Neural crest cell (in vitro differentiated cells): ENCODE results near the gene MCM6. TPM values are rescaled to one million over a fixed set of nuclear protein-coding genes. Genes with fewer than 3 reads are reported as not detected.

ENCODE experiments used
- DNase-seq: peaks from one replicate; pipeline ENCODE4 v3.0.0; 2021; ENCODE audit warnings: low read depth, mixed read lengths, low spot score
- H3K27ac Mint-ChIP-seq: one replicate; pipeline ENCODE4 v1.8.0; 2021; ENCODE audit warnings: mild to moderate bottlenecking, mixed read lengths; ENCODE audit not compliant: unreplicated experiment
- H3K27me3 Mint-ChIP-seq: 2 replicates; pipeline ENCODE4 v1.8.0; 2021; ENCODE audit warnings: low read depth, mild to moderate bottlenecking, mixed read lengths
- H3K36me3 Mint-ChIP-seq: 2 replicates; pipeline ENCODE4 v1.8.0; 2021; ENCODE audit warnings: low read depth, mild to moderate bottlenecking, mixed read lengths
- H3K4me1 Mint-ChIP-seq: 2 replicates; pipeline ENCODE4 v1.8.0; 2021; ENCODE audit warnings: mixed read lengths
- H3K4me3 Mint-ChIP-seq: one replicate; pipeline ENCODE4 v1.8.0; 2021; ENCODE audit warnings: mild to moderate bottlenecking, mixed read lengths
- H3K9me3 Mint-ChIP-seq: 2 replicates; pipeline ENCODE4 v1.8.0; 2021; ENCODE audit warnings: mixed read lengths
- total RNA-seq: library from RNA; stranded (reverse); gene quantifications from 2 replicates; pipeline ENCODE4 v1.2.1, GENCODE V29; 2021
- TF ChIP-seq, protein P1 (sequence below): fragments of 200-600 bp; sonication (generic); conservative IDR thresholded peaks from 2 replicates; pipeline ENCODE4 v1.5.0; 2021; ENCODE audit warnings: antibody characterized with exemption, mild to moderate bottlenecking

Gene MCM6
- total RNA-seq, 1 donor from 2014 or later = 118 TPM

DNA sequence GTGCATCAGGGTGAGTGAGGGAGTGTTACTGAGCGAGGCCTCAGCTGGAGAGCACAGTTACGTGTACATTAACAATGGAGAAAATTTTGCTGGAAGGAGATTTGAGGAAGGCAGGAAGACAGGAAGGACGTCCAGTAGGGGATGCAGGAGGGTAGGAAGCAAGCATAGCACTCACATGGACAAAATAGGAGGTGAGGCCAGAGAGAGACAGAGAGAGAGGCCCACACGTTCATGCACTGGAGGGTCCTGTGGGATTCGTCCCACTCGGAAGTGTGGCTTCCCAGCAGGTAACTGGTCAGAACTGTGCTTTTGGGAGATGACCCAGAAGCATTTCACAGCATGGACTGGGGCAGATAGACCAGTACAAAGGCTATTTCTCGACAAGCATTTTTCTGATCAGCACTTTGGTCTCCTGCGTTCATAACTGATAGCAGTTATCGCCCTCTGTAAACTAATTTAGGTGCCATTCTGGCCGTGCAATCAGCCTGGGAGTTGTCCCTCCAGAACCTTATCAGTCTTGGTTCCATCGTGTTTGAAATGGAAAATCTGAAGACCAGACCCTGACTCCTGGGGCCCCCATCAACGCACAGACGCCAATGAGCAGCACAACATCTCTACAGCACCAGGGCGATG lies 44.9 kb downstream of the MCM6 start:
- DNase-seq = no peak
- H3K27ac Mint-ChIP-seq = no peak overlapping the region
- H3K4me1 Mint-ChIP-seq = no peaks in the 10 kb centered on the region

DNA sequence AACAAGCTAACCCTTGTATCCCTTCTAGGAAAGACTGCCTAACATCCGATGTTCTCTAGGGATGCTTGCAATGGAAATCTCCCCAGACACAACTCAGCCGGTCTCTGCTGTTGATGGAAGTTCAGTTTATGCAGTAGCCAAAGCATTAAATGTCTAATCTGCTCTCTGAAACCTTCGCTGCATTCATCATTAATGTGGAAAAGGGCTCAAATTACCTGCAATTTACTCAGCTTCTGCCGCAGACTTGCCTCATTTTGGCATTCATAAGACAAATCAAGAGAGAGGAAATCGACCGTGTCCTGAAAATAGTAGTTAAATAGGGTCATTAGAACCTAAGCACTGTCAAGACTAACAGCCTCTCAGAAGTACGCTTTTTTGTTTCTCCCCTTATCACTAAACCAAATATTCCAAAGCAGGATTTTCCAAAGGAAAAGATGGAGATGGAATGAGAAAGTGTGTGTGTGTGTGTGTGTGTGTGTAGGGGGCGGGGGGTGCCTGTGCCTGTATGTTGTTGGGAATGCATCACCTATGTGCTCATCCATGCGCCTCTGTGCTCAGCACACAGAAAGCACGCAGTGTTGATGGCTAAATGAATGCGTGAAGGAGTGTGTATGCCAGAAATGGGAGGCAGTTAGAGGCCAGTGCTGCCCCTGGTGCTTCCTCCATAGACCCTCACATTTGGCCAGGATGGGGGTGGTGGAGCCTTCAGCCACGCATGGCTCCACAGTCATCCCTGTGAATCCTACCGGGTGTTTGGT lies 46.7 kb downstream of the MCM6 start:
- no peak for DNase-seq
- H3K36me3 Mint-ChIP-seq = no peaks in the 10 kb centered on the region
- no peaks in the 10 kb centered on the region for H3K4me1 Mint-ChIP-seq
- no peaks in the 10 kb centered on the region for H3K27me3 Mint-ChIP-seq
- TF ChIP-seq, protein P1, sequence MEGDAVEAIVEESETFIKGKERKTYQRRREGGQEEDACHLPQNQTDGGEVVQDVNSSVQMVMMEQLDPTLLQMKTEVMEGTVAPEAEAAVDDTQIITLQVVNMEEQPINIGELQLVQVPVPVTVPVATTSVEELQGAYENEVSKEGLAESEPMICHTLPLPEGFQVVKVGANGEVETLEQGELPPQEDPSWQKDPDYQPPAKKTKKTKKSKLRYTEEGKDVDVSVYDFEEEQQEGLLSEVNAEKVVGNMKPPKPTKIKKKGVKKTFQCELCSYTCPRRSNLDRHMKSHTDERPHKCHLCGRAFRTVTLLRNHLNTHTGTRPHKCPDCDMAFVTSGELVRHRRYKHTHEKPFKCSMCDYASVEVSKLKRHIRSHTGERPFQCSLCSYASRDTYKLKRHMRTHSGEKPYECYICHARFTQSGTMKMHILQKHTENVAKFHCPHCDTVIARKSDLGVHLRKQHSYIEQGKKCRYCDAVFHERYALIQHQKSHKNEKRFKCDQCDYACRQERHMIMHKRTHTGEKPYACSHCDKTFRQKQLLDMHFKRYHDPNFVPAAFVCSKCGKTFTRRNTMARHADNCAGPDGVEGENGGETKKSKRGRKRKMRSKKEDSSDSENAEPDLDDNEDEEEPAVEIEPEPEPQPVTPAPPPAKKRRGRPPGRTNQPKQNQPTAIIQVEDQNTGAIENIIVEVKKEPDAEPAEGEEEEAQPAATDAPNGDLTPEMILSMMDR = no peak
- no peak overlapping the region for H3K27ac Mint-ChIP-seq
- H3K4me3 Mint-ChIP-seq = no peak overlapping the region
- H3K9me3 Mint-ChIP-seq = no peaks in the 10 kb centered on the region

More for the DNA sequence above, 44.9 kb downstream of the MCM6 start:
- TF ChIP-seq, protein P1 = no peak
- Mint-ChIP-seq H3K4me3 (no peak overlapping the region), H3K36me3 (no peaks in the 10 kb centered on the region), H3K9me3 (no peaks in the 10 kb centered on the region), H3K27me3 (no peaks in the 10 kb centered on the region)

DNA sequence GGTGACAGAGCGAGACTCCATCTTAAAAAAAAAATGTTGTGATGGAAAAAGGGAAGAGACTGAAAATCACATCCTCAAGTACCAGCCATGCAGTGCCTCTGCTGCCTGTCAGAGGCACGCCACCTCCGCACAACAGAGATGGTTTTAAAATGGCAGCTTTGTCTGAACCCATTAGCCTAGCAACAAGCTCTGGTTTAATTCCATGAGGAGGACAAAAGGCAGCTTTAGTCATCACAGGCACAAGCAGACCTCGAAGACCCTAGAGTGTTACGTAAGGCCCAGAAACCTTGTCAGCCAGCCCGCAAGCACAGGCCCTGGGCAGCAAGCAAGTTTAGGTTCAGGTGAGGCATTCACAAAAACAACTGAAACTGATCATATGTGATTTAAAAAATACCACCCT lies 49.7 kb downstream of the MCM6 start:
- no peak overlapping the region for H3K27ac Mint-ChIP-seq
- TF ChIP-seq, protein P1 = no peak
- no peak overlapping the region for H3K4me3 Mint-ChIP-seq
- peaks cover 7% of the 10 kb centered on the region for H3K36me3 Mint-ChIP-seq
- no peak for DNase-seq
- H3K4me1 Mint-ChIP-seq = no peaks in the 10 kb centered on the region
- H3K27me3 Mint-ChIP-seq = no peaks in the 10 kb centered on the region
- peaks cover 7% of the 10 kb centered on the region for H3K9me3 Mint-ChIP-seq

DNA sequence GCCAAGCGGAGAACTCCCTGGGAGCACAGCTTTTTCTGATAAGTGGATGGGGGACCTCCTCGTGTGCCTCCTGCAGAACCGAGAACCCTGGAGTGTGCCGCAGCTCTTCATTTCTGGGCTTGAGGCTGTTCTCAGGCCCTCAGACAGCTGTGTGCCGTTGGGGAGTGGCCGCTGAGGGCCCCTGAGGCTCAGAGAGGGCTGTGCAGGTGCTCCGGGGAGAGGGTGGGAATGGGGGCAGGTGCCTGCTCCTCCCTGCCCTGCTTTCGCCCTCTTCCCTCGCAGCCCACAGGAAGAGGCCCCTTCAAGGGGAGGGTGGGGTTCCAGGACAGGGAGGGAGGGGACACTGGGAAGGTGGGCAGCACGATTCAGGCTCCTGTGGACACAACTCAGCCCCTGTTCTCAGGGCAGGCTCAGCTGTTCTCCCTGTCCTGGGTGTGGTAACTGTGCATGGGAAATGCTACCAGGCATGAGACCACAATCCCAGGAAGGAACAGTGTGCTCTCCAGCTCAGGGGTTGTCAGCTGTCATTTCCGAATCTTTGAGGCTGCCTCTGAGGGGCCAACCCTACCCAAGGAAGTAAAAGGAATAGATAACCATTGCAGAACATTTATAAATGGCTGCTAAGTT lies 50.6 kb downstream of the MCM6 start:
- DNase-seq = no peak
- H3K9me3 Mint-ChIP-seq = peaks cover 7% of the 10 kb centered on the region
- H3K36me3 Mint-ChIP-seq = peaks cover 7% of the 10 kb centered on the region
- H3K4me3 Mint-ChIP-seq = no peak overlapping the region
- H3K27me3 Mint-ChIP-seq = no peaks in the 10 kb centered on the region
- H3K27ac Mint-ChIP-seq = no peak overlapping the region
- TF ChIP-seq, protein P1 = no peak
- no peaks in the 10 kb centered on the region for H3K4me1 Mint-ChIP-seq

DNA sequence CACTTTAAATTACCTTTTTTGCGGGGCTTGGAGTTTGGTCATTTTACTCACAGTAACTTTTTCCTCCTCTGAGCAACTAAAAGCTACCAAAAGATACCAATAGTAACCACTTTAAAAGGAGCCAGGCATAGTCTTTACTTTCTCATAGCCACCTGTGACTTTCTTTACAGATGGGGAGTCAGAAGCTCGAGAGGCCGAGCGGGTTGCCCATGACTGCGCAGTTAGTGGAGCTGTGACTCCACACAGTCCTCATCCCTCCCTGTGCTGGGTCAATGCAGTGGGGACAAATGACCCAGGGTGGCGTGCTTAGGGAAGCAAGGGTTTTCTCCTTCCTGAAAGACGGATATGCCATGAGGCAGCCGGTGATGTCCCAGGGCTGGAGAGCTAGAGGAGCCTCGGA lies 51.1 kb downstream of the MCM6 start:
- Mint-ChIP-seq H3K27me3 (no peaks in the 10 kb centered on the region), H3K27ac (no peak overlapping the region), H3K36me3 (peaks cover 7% of the 10 kb centered on the region), H3K9me3 (peaks cover 7% of the 10 kb centered on the region), H3K4me1 (no peaks in the 10 kb centered on the region), H3K4me3 (no peak overlapping the region)
- TF ChIP-seq, protein P1 = no peak
- DNase-seq = no peak
